ENCODE measurements around the gene JADE3. TPM values are rescaled to one million over a fixed set of nuclear protein-coding genes. Genes with fewer than 3 reads are reported as not detected.
A peak's percentile ranks its signal among the peaks of the same experiment; 100 is the strongest.

The JADE3 gene
- total and polyA plus RNA-seq, 2 donors (not counting 1 experiment from before 2014, with no cell fraction given) = 5.1 to 5.3 TPM

- TF ChIP-seq EZH2 (IDR thresholded peaks at IDR 0.05; ENCODE audit: low read length, missing control alignments) = no peak
- TF ChIP-seq, protein P1, sequence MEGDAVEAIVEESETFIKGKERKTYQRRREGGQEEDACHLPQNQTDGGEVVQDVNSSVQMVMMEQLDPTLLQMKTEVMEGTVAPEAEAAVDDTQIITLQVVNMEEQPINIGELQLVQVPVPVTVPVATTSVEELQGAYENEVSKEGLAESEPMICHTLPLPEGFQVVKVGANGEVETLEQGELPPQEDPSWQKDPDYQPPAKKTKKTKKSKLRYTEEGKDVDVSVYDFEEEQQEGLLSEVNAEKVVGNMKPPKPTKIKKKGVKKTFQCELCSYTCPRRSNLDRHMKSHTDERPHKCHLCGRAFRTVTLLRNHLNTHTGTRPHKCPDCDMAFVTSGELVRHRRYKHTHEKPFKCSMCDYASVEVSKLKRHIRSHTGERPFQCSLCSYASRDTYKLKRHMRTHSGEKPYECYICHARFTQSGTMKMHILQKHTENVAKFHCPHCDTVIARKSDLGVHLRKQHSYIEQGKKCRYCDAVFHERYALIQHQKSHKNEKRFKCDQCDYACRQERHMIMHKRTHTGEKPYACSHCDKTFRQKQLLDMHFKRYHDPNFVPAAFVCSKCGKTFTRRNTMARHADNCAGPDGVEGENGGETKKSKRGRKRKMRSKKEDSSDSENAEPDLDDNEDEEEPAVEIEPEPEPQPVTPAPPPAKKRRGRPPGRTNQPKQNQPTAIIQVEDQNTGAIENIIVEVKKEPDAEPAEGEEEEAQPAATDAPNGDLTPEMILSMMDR (conservative IDR thresholded peaks at IDR 0.05 in 1 of 2, IDR thresholded peaks at IDR 0.05 in 1 of 2; ENCODE audit: low read depth in 1 of 2, low read length in 2 of 2) = no peak
- no peaks in the 10 kb centered on the region for H3K36me3 ChIP-seq (ENCODE audit: control insufficient read depth, insufficient read depth, low read length)
- H3K4me1 ChIP-seq (ENCODE audit: control insufficient read depth, extremely low read depth, insufficient read depth, low read length) = no peaks in the 10 kb centered on the region
- H3K79me2 ChIP-seq (ENCODE audit: control insufficient read depth, insufficient read depth, low read length) = no peaks in the 10 kb centered on the region
- H3K4me3 ChIP-seq (replicated peaks in 1 of 4; ENCODE audit: control extremely low read depth in 1 of 4, insufficient read depth in 1 of 4, low read depth in 3 of 4, low read length in 4 of 4) = no peak overlapping the region
- H3K27ac ChIP-seq (ENCODE audit: insufficient read depth, low read length) = no peak overlapping the region
- no peaks in the 10 kb centered on the region for H3K9me3 ChIP-seq (ENCODE audit: control insufficient read depth, insufficient read depth, low read depth, low read length)
- no peaks in the 10 kb centered on the region for H3K27me3 ChIP-seq (ENCODE audit: control insufficient read depth, insufficient read depth, low read length)
- no peak overlapping the region for H3K4me2 ChIP-seq (ENCODE audit: extremely low read depth, insufficient read depth, low read length)
- no peaks in the 10 kb centered on the region for H4K20me1 ChIP-seq (ENCODE audit: control insufficient read depth, extremely low read depth, insufficient read depth, low read length)
- peak; percentile 63 to 69 for DNase-seq (ENCODE audit: low read depth in 2 of 2)
- no peak overlapping the region for H2AFZ ChIP-seq (ENCODE audit: low read length)
- no peak overlapping the region for H3K9ac ChIP-seq (ENCODE audit: insufficient read depth, low read length)
Observed at GRCh38 chrX:46865281-46865680, 46.9 kb upstream of the JADE3 start.

DNA sequence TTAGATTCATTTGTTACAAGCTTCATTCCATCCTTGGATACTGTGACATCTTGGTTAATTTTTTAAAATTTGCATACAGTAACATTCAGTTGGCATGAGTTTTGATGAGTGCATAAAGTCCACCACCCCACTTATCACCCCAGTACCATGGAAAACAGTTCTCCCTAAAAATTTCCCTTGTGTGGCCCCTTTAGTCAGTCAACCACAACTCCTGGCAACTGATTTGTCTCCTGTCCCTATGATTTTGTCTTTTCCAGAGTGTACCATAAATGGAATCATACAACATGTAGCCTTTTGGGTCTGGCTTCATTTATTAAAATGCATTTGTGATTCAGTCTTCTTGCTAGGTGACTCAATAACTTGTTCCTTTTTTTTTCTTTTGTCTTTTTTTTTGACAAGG is 45.5 kb upstream of the JADE3 start:
- no peak overlapping the region for H2AFZ ChIP-seq (ENCODE audit: low read length)
- H3K4me1 ChIP-seq (ENCODE audit: control insufficient read depth, extremely low read depth, insufficient read depth, low read length) = no peaks in the 10 kb centered on the region
- H3K27ac ChIP-seq (ENCODE audit: insufficient read depth, low read length) = no peak overlapping the region
- no peaks in the 10 kb centered on the region for H4K20me1 ChIP-seq (ENCODE audit: control insufficient read depth, extremely low read depth, insufficient read depth, low read length)
- H3K4me2 ChIP-seq (ENCODE audit: extremely low read depth, insufficient read depth, low read length) = no peak overlapping the region
- H3K4me3 ChIP-seq (replicated peaks in 1 of 4; ENCODE audit: control extremely low read depth in 1 of 4, insufficient read depth in 1 of 4, low read depth in 3 of 4, low read length in 4 of 4) = no peak overlapping the region
- TF ChIP-seq, protein P1 (conservative IDR thresholded peaks at IDR 0.05 in 1 of 2, IDR thresholded peaks at IDR 0.05 in 1 of 2; ENCODE audit: low read depth in 1 of 2, low read length in 2 of 2) = no peak
- no peak for TF ChIP-seq EZH2 (IDR thresholded peaks at IDR 0.05; ENCODE audit: low read length, missing control alignments)
- H3K9ac ChIP-seq (ENCODE audit: insufficient read depth, low read length) = no peak overlapping the region
- DNase-seq (ENCODE audit: low read depth in 2 of 2) = no peak
- no peaks in the 10 kb centered on the region for H3K27me3 ChIP-seq (ENCODE audit: control insufficient read depth, insufficient read depth, low read length)
- H3K79me2 ChIP-seq (ENCODE audit: control insufficient read depth, insufficient read depth, low read length) = no peaks in the 10 kb centered on the region
- no peaks in the 10 kb centered on the region for H3K9me3 ChIP-seq (ENCODE audit: control insufficient read depth, insufficient read depth, low read depth, low read length)
- H3K36me3 ChIP-seq (ENCODE audit: control insufficient read depth, insufficient read depth, low read length) = no peaks in the 10 kb centered on the region

- no peak for TF ChIP-seq EZH2 (IDR thresholded peaks at IDR 0.05; ENCODE audit: low read length, missing control alignments)
- TF ChIP-seq, protein P1 (conservative IDR thresholded peaks at IDR 0.05 in 1 of 2, IDR thresholded peaks at IDR 0.05 in 1 of 2; ENCODE audit: low read depth in 1 of 2, low read length in 2 of 2) = no peak
- H3K9ac ChIP-seq (ENCODE audit: insufficient read depth, low read length) = no peak overlapping the region
- DNase-seq (ENCODE audit: low read depth in 2 of 2) = peak in 1 of 2 donors; percentile 27
- H3K9me3 ChIP-seq (ENCODE audit: control insufficient read depth, insufficient read depth, low read depth, low read length) = no peaks in the 10 kb centered on the region
- H3K27me3 ChIP-seq (ENCODE audit: control insufficient read depth, insufficient read depth, low read length) = no peaks in the 10 kb centered on the region
- H3K27ac ChIP-seq (ENCODE audit: insufficient read depth, low read length) = no peak overlapping the region
- no peak overlapping the region for H2AFZ ChIP-seq (ENCODE audit: low read length)
- H3K4me1 ChIP-seq (ENCODE audit: control insufficient read depth, extremely low read depth, insufficient read depth, low read length) = no peaks in the 10 kb centered on the region
- H3K79me2 ChIP-seq (ENCODE audit: control insufficient read depth, insufficient read depth, low read length) = no peaks in the 10 kb centered on the region
- no peaks in the 10 kb centered on the region for H4K20me1 ChIP-seq (ENCODE audit: control insufficient read depth, extremely low read depth, insufficient read depth, low read length)
- H3K4me3 ChIP-seq (replicated peaks in 1 of 4; ENCODE audit: control extremely low read depth in 1 of 4, insufficient read depth in 1 of 4, low read depth in 3 of 4, low read length in 4 of 4) = no peak overlapping the region
- H3K36me3 ChIP-seq (ENCODE audit: control insufficient read depth, insufficient read depth, low read length) = no peaks in the 10 kb centered on the region
- no peak overlapping the region for H3K4me2 ChIP-seq (ENCODE audit: extremely low read depth, insufficient read depth, low read length)
Observed at GRCh38 chrX:46873746-46874145, 38.5 kb upstream of the JADE3 start.

All from fibroblast of lung (primary cell).